NT2/D1 (cell line): ENCODE results near the gene RAB11FIP5.

Source experiments
- YY1 ChIP-seq: IDR thresholded peaks from 2 replicates; pipeline ENCODE4 v1.6.1; 2011; ENCODE audit not compliant: insufficient read length, insufficient read depth
- ZNF274 ChIP-seq: IDR thresholded peaks from 2 replicates; pipeline ENCODE4 v1.6.1; 2011; ENCODE audit warnings: mild to moderate bottlenecking, low read depth, low read length

DNA sequence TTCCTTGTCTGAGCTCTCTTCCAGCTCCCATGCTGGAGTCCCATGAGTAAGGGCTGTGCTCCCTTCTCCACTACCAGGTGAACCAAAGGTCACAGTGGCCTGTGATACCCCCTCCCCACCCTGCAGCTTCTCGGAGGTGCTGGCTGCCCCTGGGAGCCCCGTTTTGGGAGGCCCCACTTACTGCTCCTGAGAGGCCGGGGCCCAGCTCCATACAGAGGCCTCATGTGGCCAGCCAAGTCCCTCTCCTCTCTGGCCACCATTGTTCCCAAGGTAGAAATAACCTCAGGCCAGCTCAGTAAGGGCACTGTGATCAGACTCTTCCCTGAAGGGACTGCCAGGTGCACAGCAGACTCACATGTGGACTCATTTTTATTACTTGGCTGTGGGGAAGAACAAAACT is 6.0 kb downstream of the RAB11FIP5 start:
- TF ChIP-seq YY1 (no peak), ZNF274 (no peak)
